Activated T-helper 1 cell treated with anti-CD3 and anti-CD28 coated beads, Interleukin-12 subunit alpha, Interleukin-12 subunit beta, Interleukin-2, Interleukin-4 antibody, amounts not matched to agents 30 ng/mL and 10 ng/mL and 1 ng/mL, durations not matched to agents 14 hours and 24 hours and 36 hours (primary cell): ENCODE data around the gene AZU1. TPM values are rescaled to one million over a fixed set of nuclear protein-coding genes. Genes with fewer than 3 reads are reported as not detected.

Experiments used
- DNase-seq: peaks from one replicate; pipeline ENCODE4 v3.0.0; 2021; ENCODE audit warnings: low spot score
- H3K27ac Mint-ChIP-seq: one replicate; pipeline ENCODE4 v1.8.0; 2021; ENCODE audit warnings: mild to moderate bottlenecking, mixed read lengths
- H3K27me3 Mint-ChIP-seq: one replicate; pipeline ENCODE4 v1.8.0; 2022; ENCODE audit warnings: mild to moderate bottlenecking, moderate library complexity, mixed read lengths; ENCODE audit not compliant: insufficient read depth
- H3K36me3 Mint-ChIP-seq: one replicate; pipeline ENCODE4 v1.8.0; 2021; ENCODE audit warnings: low read depth, mixed read lengths
- H3K4me1 Mint-ChIP-seq: one replicate; pipeline ENCODE4 v1.8.0; 2021; ENCODE audit warnings: low read depth, mixed read lengths
- H3K4me3 Mint-ChIP-seq: one replicate; pipeline ENCODE4 v1.8.0; 2021; ENCODE audit warnings: mild to moderate bottlenecking, moderate library complexity, mixed read lengths
- H3K9me3 Mint-ChIP-seq: one replicate; pipeline ENCODE4 v1.8.0; 2021; ENCODE audit warnings: mixed read lengths
- intact Hi-C: fragments of 100-400 bp; cut with micrococcal nuclease; formaldehyde crosslinking; loops from one replicate; pipeline ENCODE4 v1.15.1; 2024
- total RNA-seq: library from RNA; stranded (reverse); gene quantifications from 2 replicates; pipeline ENCODE4 v1.2.3, GENCODE V29; 2022

The AZU1 gene
- total RNA-seq, 1 donor from 2014 or later = not detected

- intact Hi-C loops = no loop called here
- peaks cover 42% of the 10 kb centered on the region for H3K36me3 Mint-ChIP-seq
- no peak overlapping the region for H3K27ac Mint-ChIP-seq
- no peaks in the 10 kb centered on the region for H3K27me3 Mint-ChIP-seq
- peak overlapping the region; percentile 66 for H3K4me3 Mint-ChIP-seq
- peaks cover 19% of the 10 kb centered on the region for H3K4me1 Mint-ChIP-seq
- no peaks in the 10 kb centered on the region for H3K9me3 Mint-ChIP-seq
- no peak for DNase-seq
These were observed 26.4 kb upstream of the AZU1 start for GRCh38 chr19:801030-801860.

- Mint-ChIP-seq H3K36me3 (peaks cover 45% of the 10 kb centered on the region), H3K27me3 (no peaks in the 10 kb centered on the region), H3K9me3 (no peaks in the 10 kb centered on the region), H3K27ac (no peak overlapping the region), H3K4me3 (peak overlapping the region; percentile 66), H3K4me1 (peaks cover 19% of the 10 kb centered on the region)
- intact Hi-C loops = no loop called here
- DNase-seq = no peak
These were observed 25.7 kb upstream of the AZU1 start for GRCh38 chr19:801861-802497.

- Mint-ChIP-seq H3K4me1 (peaks cover 24% of the 10 kb centered on the region), H3K27me3 (no peaks in the 10 kb centered on the region), H3K4me3 (peak overlapping the region; percentile 8), H3K27ac (peak overlapping the region; percentile 34), H3K9me3 (no peaks in the 10 kb centered on the region), H3K36me3 (peaks cover 51% of the 10 kb centered on the region)
- no peak for DNase-seq
- intact Hi-C loops = no loop called here
These were observed 25.0 kb upstream of the AZU1 start for GRCh38 chr19:802498-803098.

GRCh38 chr19:803099-803561 lies 24.5 kb upstream of the AZU1 start:
- H3K36me3 Mint-ChIP-seq = peaks cover 56% of the 10 kb centered on the region
- intact Hi-C loops = no loop called here
- H3K4me3 Mint-ChIP-seq = no peak overlapping the region
- peaks cover 26% of the 10 kb centered on the region for H3K4me1 Mint-ChIP-seq
- no peak for DNase-seq
- no peak overlapping the region for H3K27ac Mint-ChIP-seq
- H3K27me3 Mint-ChIP-seq = no peaks in the 10 kb centered on the region
- no peaks in the 10 kb centered on the region for H3K9me3 Mint-ChIP-seq

GRCh38 chr19:803686-804418 lies 23.8 kb upstream of the AZU1 start:
- no peaks in the 10 kb centered on the region for H3K27me3 Mint-ChIP-seq
- H3K27ac Mint-ChIP-seq = no peak overlapping the region
- intact Hi-C loops = no loop called here
- H3K36me3 Mint-ChIP-seq = peaks cover 54% of the 10 kb centered on the region
- no peak for DNase-seq
- H3K9me3 Mint-ChIP-seq = no peaks in the 10 kb centered on the region
- peaks cover 26% of the 10 kb centered on the region for H3K4me1 Mint-ChIP-seq
- no peak overlapping the region for H3K4me3 Mint-ChIP-seq

GRCh38 chr19:804419-805165 lies 23.0 kb upstream of the AZU1 start:
- no peak overlapping the region for H3K27ac Mint-ChIP-seq

GRCh38 chr19:805166-805551 lies 22.5 kb upstream of the AZU1 start:
- H3K4me3 Mint-ChIP-seq = no peak overlapping the region
- H3K4me1 Mint-ChIP-seq = peaks cover 14% of the 10 kb centered on the region
- no peaks in the 10 kb centered on the region for H3K9me3 Mint-ChIP-seq
- H3K27me3 Mint-ChIP-seq = no peaks in the 10 kb centered on the region
- intact Hi-C loops = no loop called here
- peaks cover 48% of the 10 kb centered on the region for H3K36me3 Mint-ChIP-seq
- no peak for DNase-seq
- no peak overlapping the region for H3K27ac Mint-ChIP-seq

More at GRCh38 chr19:804419-805165, 23.0 kb upstream of the AZU1 start:
- Mint-ChIP-seq H3K36me3 (peaks cover 50% of the 10 kb centered on the region), H3K27me3 (no peaks in the 10 kb centered on the region), H3K4me1 (peaks cover 20% of the 10 kb centered on the region), H3K4me3 (no peak overlapping the region), H3K9me3 (no peaks in the 10 kb centered on the region)
- DNase-seq = no peak
- intact Hi-C loops = no loop called here

GRCh38 chr19:805600-806550 lies 21.8 kb upstream of the AZU1 start:
- no peak for DNase-seq
- Mint-ChIP-seq H3K4me3 (no peak overlapping the region), H3K9me3 (no peaks in the 10 kb centered on the region), H3K36me3 (peaks cover 46% of the 10 kb centered on the region), H3K27me3 (no peaks in the 10 kb centered on the region), H3K27ac (no peak overlapping the region), H3K4me1 (peaks cover 8% of the 10 kb centered on the region)
- intact Hi-C loops = no loop called here

- no peaks in the 10 kb centered on the region for H3K9me3 Mint-ChIP-seq
- DNase-seq = no peak
- peaks cover 38% of the 10 kb centered on the region for H3K36me3 Mint-ChIP-seq
- intact Hi-C loops = no loop called here
- H3K27ac Mint-ChIP-seq = no peak overlapping the region
- H3K27me3 Mint-ChIP-seq = no peaks in the 10 kb centered on the region
- no peak overlapping the region for H3K4me3 Mint-ChIP-seq
- peaks cover 8% of the 10 kb centered on the region for H3K4me1 Mint-ChIP-seq
These were observed 20.7 kb upstream of the AZU1 start for GRCh38 chr19:806815-807421.

- H3K4me1 Mint-ChIP-seq = peaks cover 8% of the 10 kb centered on the region
- no peak for DNase-seq
- H3K27ac Mint-ChIP-seq = peak overlapping the region; percentile 55
- no peak overlapping the region for H3K4me3 Mint-ChIP-seq
- H3K9me3 Mint-ChIP-seq = no peaks in the 10 kb centered on the region
- H3K36me3 Mint-ChIP-seq = peaks cover 33% of the 10 kb centered on the region
- no peaks in the 10 kb centered on the region for H3K27me3 Mint-ChIP-seq
- intact Hi-C loops = no loop called here
These were observed 19.8 kb upstream of the AZU1 start for GRCh38 chr19:807627-808422.

GRCh38 chr19:808423-808775 lies 19.2 kb upstream of the AZU1 start:
- no peak overlapping the region for H3K27ac Mint-ChIP-seq
- no peak for DNase-seq
- H3K9me3 Mint-ChIP-seq = no peaks in the 10 kb centered on the region
- peaks cover 31% of the 10 kb centered on the region for H3K36me3 Mint-ChIP-seq
- no peak overlapping the region for H3K4me3 Mint-ChIP-seq
- H3K27me3 Mint-ChIP-seq = no peaks in the 10 kb centered on the region
- intact Hi-C loops = no loop called here
- peaks cover 8% of the 10 kb centered on the region for H3K4me1 Mint-ChIP-seq
